HG02642 (cell line): ENCODE data around the gene KNL1.
"Not testable (repeated sequence)": the region's sequence is repeated elsewhere in the genome, so short reads cannot be mapped to it uniquely, and the experiment has no call there.

ENCODE experiments used
- ATAC-seq: cut with Tn5 transposase; IDR thresholded peaks from one replicate; pipeline ENCODE4 v1.9.1; 2021; ENCODE audit warnings: mild to moderate bottlenecking; ENCODE audit not compliant: unreplicated experiment, poor library complexity

KNL1 gene

DNA sequence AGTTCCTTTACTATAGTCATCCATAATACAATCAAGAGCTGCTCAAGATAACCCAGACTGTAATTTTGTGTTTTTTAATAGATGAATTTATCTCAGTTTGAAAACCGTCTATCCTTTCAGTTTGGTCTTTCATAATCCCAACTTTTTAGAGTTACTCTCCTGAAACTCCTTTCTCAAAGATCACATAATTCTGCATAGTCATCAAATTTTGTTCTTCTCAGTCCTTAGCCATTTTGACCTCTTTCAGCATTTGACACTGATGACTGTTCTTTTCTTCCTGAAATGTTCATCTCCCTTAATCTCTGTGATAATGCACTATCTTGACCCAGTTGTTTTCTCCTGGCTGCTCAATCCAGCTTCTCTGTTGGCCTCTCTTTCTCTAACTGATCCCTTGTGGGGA lies 53.5 kb downstream of the KNL1 start:
- ATAC-seq, result no peak

GRCh38 chr15:40650479-40650878 lies 56.4 kb downstream of the KNL1 start:
- no peak for ATAC-seq

DNA sequence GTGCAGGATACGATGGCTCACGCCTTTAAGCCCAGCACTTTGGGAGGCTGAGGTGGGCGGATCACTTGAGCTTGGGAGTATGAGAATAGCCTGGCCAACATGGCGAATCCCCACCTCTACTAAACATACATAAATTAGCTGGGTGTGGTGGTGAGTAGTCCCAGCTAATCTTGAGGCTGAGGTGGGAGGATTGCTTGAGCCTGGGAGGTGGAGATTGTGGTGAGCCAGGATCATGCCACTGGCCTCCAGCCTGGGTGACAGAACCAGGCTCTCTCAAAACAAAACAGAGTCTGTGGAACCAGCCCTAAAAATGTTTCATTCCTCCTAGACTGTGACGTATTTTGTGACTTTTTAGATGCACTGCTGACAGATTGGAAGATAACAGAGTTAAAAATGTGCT lies 66.6 kb downstream of the KNL1 start:
- no peak for ATAC-seq

GRCh38 chr15:40664909-40665308 lies 70.9 kb downstream of the KNL1 start:
- no peak for ATAC-seq

GRCh38 chr15:40676290-40676689 lies 82.2 kb downstream of the KNL1 start:
- ATAC-seq, result not testable (repeated sequence)

DNA sequence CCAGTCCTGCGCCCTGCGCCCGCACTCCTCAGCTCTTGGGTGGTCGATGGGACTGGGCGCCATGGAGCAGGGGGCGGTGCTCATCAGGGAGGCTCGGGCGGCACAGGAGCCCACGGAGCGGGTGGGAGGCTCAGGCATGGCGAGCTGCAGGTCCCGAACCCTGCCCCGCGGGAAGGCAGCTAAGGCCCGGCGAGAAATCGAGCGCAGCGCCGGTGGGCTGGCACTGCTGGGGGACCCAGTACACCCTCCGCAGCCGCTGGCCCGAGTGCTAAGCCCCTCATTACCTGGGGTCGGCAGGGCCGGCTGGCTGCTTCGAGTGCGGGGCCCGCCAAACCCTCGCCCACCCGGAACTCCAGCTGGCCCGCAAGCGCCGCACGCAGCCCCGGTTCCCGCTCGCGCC lies 82.9 kb downstream of the KNL1 start:
- not testable (repeated sequence) for ATAC-seq

GRCh38 chr15:40680151-40680550 lies 86.1 kb downstream of the KNL1 start:
- no peak for ATAC-seq

GRCh38 chr15:40680959-40681358 lies 86.9 kb downstream of the KNL1 start:
- not testable (repeated sequence) for ATAC-seq

DNA sequence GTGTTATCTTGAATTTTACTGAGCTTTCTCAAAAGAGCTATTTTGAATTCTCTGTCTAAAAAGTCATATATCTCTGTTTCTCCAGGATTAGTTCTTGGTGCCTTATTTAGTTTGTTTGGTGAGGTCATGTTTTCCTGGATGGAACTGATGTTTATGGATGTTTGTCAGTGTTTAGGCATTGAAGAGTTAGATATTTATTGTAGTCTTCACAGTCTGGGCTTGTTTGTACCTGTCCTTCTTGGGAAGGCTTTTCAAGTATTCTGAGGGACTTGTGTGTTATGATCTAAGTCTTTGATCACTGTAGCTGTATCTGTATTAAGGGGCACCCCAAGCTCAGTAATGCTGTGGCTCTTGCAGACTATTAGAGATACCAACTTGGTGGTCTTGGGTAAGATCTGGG lies 90.3 kb downstream of the KNL1 start:
- no peak for ATAC-seq

- ATAC-seq, result no peak
Measured at GRCh38 chr15:40685376-40685775, 91.3 kb downstream of the KNL1 start.

GRCh38 chr15:40688932-40689799 lies 95.1 kb downstream of the KNL1 start:
- no peak for ATAC-seq

DNA sequence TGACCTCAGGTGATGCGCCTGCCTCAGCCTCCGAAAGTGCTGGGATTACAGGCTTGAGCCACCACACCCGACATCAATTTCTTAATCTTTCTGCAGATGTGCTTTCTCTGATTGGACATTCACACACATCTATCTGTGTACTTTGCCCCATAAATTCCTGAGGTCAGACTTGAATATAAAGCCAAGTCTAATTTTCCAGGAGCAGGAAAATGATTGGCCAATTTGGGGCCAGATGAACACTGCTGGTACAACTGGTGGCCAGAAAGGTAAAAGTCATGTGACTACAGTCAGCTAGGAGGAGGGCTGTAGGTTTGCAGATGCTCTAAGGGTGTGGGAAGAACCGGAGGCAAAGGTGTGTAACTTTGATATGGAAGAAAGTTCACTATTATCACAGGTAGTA lies 97.7 kb downstream of the KNL1 start:
- no peak for ATAC-seq

GRCh38 chr15:40693904-40694687 lies 100.0 kb downstream of the KNL1 start:
- peak; percentile 14 for ATAC-seq

- ATAC-seq, result peak; percentile 84
Measured at GRCh38 chr15:40694688-40695468, 100.8 kb downstream of the KNL1 start, which contains the start of gene RAD51. TSS of gene RAD51 (plus strand) at chr15:40695174. CDS start at chr15:40698759, 3,585 bp downstream.

GRCh38 chr15:40695469-40695890 lies 101.4 kb downstream of the KNL1 start:
- ATAC-seq, result peak; percentile 32

- ATAC-seq, result no peak
Measured at GRCh38 chr15:40696228-40696627, 102.2 kb downstream of the KNL1 start.

- ATAC-seq, result no peak
Measured at GRCh38 chr15:40697916-40698315, 103.9 kb downstream of the KNL1 start.

- no peak for ATAC-seq
Measured at GRCh38 chr15:40702077-40702476, 108.0 kb downstream of the KNL1 start.

DNA sequence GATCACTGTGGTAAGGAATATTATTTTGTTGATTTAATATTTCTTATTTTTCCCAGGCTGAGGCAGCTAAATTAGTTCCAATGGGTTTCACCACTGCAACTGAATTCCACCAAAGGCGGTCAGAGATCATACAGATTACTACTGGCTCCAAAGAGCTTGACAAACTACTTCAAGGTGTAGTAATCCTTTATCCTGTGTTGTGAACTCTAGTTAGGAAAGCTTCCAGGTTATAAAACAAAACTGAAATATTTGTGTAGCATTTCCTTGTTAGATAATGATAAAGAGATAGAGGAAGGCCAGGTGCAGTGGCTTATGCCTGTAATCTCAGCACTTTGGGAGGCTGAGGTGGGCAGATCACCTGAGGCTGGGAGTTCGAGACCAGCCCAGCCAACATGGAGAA lies 112.1 kb downstream of the KNL1 start:
- no peak for ATAC-seq
